GM23248 (cell line): ENCODE measurements around the gene ODAD4.

ENCODE experiments used
- EZH2 ChIP-seq: fragments of 200-600 bp; sonication (generic); IDR thresholded peaks from 2 replicates; pipeline ENCODE4 v1.6.1; 2018; ENCODE audit warnings: antibody characterized with exemption, mild to moderate bottlenecking; ENCODE audit not compliant: insufficient read depth, poor library complexity, severe bottlenecking
- EZH2phosphoT487 ChIP-seq: fragments of 200-600 bp; sonication (generic); IDR thresholded peaks from 2 replicates; pipeline ENCODE4 v1.6.1; 2018; ENCODE audit warnings: antibody characterized with exemption, moderate library complexity, mild to moderate bottlenecking, low read depth; ENCODE audit not compliant: insufficient read depth

GRCh38 chr17:41988418-41988817, 58.0 kb downstream of the ODAD4 start:
- TF ChIP-seq EZH2phosphoT487 (no peak), EZH2 (no peak)
